Renal cortex interstitium (tissue), 15 donors: ENCODE data around the gene AKIP1. TPM values are rescaled to one million over a fixed set of nuclear protein-coding genes. Genes with fewer than 3 reads are reported as not detected.
"Not testable (repeated sequence)": the region's sequence is repeated elsewhere in the genome, so short reads cannot be mapped to it uniquely, and the experiment has no call there.

Experiments
- DNase-seq, 11 donors: peaks; one replicate each; pipeline ENCODE4 v3.0.0-alpha.2; 2013; ENCODE audit warnings: low read depth in 9 of 11, low spot score in 4 of 11; ENCODE audit errors: extremely low read depth in 1 of 11
- long read RNA-seq, 16 experiments: transcript quantifications; one replicate each; lab custom pipeline, GENCODE V29; 2026
- polyA plus RNA-seq, 3 donors: library from polyadenylated mRNA; unstranded; fragments of 120-200 nt; gene quantifications; one replicate each; pipeline ENCODE4 v1.2.1, GENCODE V29; 2013; ENCODE audit not compliant: insufficient read length in 3 of 3

The AKIP1 gene, protein sequence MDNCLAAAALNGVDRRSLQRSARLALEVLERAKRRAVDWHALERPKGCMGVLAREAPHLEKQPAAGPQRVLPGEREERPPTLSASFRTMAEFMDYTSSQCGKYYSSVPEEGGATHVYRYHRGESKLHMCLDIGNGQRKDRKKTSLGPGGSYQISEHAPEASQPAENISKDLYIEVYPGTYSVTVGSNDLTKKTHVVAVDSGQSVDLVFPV
- 10 to 100 TPM; 16.9 to 22.3 (median 19.6) TPM for polyA plus RNA-seq
- long read RNA-seq, donor 1, partial matches to known transcripts, result 0 of 3 reads
- long read RNA-seq, donor 1, other reads (novel, unspliced or antisense), result 0 of 3 reads
- long read RNA-seq, donor 2, transcript AKIP1-204 (4 exons, 1,084 nt), result major isoform, 5 of 5 reads
- long read RNA-seq, donor 2, partial matches to known transcripts, result 0 of 5 reads
- long read RNA-seq, donor 2, other reads (novel, unspliced or antisense), result 0 of 5 reads
- long read RNA-seq, donor 3, transcript AKIP1-204 (4 exons, 1,084 nt), result major isoform, 6 of 15 reads
- long read RNA-seq, donor 3, transcript AKIP1-201 (5 exons, 1,247 nt), result minor isoform, 5 of 15 reads
- long read RNA-seq, donor 3, partial matches to known transcripts, result 0 of 15 reads
- long read RNA-seq, donor 3, other reads (novel, unspliced or antisense), result 0 of 15 reads
- long read RNA-seq, donor 4, partial matches to known transcripts, result 0 of 9 reads
- long read RNA-seq, donor 4, other reads (novel, unspliced or antisense), result 0 of 9 reads
- long read RNA-seq, donor 5, result 0 reads
- long read RNA-seq, donor 6, transcript AKIP1-204 (4 exons, 1,084 nt), result major isoform, 6 of 15 reads
- long read RNA-seq, donor 6, partial matches to known transcripts, result 0 of 15 reads
- long read RNA-seq, donor 6, other reads (novel, unspliced or antisense), result 0 of 15 reads
- long read RNA-seq, donor 7, partial matches to known transcripts, result 0 of 5 reads
- long read RNA-seq, donor 7, other reads (novel, unspliced or antisense), result 0 of 5 reads
- long read RNA-seq, donor 8, transcript AKIP1-204 (4 exons, 1,084 nt), result major isoform, 9 of 19 reads
- long read RNA-seq, donor 8, transcript AKIP1-201 (5 exons, 1,247 nt), result minor isoform, 5 of 19 reads
- long read RNA-seq, donor 8, partial matches to known transcripts, result 0 of 19 reads
- long read RNA-seq, donor 8, other reads (novel, unspliced or antisense), result 0 of 19 reads
- long read RNA-seq, donor 9, partial matches to known transcripts, result 0 of 7 reads
- long read RNA-seq, donor 9, other reads (novel, unspliced or antisense), result 0 of 7 reads
- long read RNA-seq, donor 10, transcript AKIP1-204 (4 exons, 1,084 nt), result major isoform, 5 of 11 reads
- long read RNA-seq, donor 10, partial matches to known transcripts, result 0 of 11 reads
- long read RNA-seq, donor 10, other reads (novel, unspliced or antisense), result 0 of 11 reads
- long read RNA-seq, donor 11, partial matches to known transcripts, result 0 of 8 reads
- long read RNA-seq, donor 11, other reads (novel, unspliced or antisense), result 0 of 8 reads
- long read RNA-seq, donor 12, partial matches to known transcripts, result 0 of 2 reads
- long read RNA-seq, donor 12, other reads (novel, unspliced or antisense), result 0 of 2 reads
- long read RNA-seq, donor 13, result 0 reads
- long read RNA-seq, donor 14, transcript AKIP1-204 (4 exons, 1,084 nt), result major isoform, 5 of 10 reads
- long read RNA-seq, donor 14, partial matches to known transcripts, result 0 of 10 reads
- long read RNA-seq, donor 14, other reads (novel, unspliced or antisense), result 0 of 10 reads
- long read RNA-seq, donor 15, transcript AKIP1-204 (4 exons, 1,084 nt), result major isoform, 5 of 6 reads
- long read RNA-seq, donor 15, partial matches to known transcripts, result 0 of 6 reads
- long read RNA-seq, donor 15, other reads (novel, unspliced or antisense), result 0 of 6 reads
- long read RNA-seq, donor 16, transcript AKIP1-210 (5 exons, 1,022 nt), result minor isoform, 5 of 26 reads
- long read RNA-seq, donor 16, transcript AKIP1-204 (4 exons, 1,084 nt), result major isoform, 12 of 26 reads
- long read RNA-seq, donor 16, transcript AKIP1-203 (6 exons, 1,327 nt), result minor isoform, 5 of 26 reads
- long read RNA-seq, donor 16, partial matches to known transcripts, result 0 of 26 reads
- long read RNA-seq, donor 16, other reads (novel, unspliced or antisense), result 0 of 26 reads

DNA sequence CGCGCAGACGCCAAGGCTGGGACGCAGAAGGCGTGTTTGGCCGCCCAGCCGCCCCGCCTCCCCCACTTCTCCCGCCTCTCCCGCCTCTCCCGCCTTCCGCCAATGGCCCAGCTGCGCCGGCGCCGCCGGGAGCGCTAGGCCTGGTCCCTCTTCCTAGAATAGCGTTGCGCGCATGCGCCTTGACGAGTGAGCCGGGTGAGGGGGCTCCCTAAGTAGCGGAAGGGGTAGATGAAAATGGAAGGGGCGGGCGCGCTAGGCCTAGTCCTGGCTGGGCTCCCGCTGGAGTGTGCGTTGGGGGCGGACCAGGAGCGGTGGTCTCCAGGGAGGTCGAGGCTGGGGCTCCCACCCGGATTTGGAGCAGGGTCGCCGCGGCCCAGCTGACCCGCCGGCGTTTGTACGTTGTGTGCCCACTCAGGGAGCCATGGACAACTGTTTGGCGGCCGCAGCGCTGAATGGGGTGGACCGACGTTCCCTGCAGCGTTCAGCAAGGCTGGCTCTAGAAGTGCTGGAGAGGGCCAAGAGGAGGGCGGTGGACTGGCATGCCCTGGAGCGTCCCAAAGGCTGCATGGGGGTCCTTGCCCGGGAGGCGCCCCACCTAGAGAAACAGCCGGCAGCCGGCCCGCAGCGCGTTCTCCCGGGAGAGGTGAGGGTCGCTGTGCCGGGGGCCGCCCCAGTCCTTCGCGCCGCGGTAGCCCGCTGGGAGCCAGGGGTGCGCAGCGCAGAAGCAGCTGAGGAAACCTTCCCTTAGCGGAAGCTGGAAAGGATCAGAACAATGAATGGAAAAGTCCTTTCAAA, at the start of gene AKIP1:
Gene AKIP1, plus strand, starts transcription at position 161 of the 795 bp plus-strand sequence. Its CDS starts 261 bp downstream, at position 422.
- peak; percentile 91 to 98 (median 97) for DNase-seq

DNA sequence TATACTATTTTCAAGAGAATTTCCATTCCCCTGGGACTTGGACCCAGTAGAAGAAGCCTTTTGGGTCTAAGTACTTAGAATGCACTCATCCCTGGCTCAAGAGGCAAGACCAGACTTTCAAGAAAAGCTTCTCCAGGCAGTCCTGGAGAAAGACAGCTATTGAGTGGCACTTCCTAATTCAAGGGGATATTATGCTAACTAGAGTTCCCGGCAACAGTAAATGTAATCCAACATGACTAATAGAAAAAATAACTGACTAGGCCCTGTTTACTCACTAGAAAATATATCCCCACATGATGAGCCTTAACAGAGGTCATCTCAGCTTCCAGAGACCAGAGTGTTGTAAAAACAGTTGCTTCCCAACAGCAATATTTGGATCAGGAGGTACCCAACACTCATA, 47.2 kb upstream of the AKIP1 start:
- no peak for DNase-seq

DNA sequence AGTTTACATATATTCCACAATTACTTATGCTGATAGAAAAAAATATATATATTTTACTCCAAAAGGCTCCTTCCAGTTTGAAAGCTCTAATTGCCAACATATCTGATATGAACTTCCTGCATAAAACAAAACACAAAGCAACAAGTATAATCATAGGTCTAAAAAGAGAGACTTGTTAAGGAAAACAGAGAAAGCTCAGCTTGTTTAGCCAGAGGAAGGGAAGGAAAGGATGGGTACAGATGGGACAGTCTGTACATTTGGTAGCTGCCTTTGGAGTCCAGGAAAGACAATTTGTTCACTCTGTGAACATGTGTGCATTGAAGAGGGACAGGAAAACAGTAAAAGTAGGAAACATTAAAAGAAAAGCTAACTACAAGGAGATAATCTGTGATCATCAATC, 45.7 kb upstream of the AKIP1 start:
- no peak for DNase-seq

DNA sequence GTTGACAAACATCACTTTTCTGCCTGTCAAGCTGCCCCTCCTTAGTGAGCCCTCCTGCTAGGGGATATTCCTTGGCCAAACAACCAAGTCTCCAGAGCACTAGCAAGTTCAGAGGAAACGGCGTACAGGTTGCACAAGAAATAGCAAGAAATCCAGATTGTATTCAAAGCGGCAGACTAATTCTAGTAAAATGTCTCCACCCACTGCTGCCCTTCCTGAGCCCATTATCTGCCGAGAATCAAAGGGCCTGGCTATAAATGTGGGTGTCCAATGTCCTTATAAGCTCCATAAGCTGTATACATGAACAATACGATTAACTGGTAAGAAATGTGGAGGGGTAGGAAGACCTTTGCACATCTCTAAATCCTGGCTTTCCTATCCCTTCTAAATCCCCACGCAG, 44.0 kb upstream of the AKIP1 start:
- no peak for DNase-seq

DNA sequence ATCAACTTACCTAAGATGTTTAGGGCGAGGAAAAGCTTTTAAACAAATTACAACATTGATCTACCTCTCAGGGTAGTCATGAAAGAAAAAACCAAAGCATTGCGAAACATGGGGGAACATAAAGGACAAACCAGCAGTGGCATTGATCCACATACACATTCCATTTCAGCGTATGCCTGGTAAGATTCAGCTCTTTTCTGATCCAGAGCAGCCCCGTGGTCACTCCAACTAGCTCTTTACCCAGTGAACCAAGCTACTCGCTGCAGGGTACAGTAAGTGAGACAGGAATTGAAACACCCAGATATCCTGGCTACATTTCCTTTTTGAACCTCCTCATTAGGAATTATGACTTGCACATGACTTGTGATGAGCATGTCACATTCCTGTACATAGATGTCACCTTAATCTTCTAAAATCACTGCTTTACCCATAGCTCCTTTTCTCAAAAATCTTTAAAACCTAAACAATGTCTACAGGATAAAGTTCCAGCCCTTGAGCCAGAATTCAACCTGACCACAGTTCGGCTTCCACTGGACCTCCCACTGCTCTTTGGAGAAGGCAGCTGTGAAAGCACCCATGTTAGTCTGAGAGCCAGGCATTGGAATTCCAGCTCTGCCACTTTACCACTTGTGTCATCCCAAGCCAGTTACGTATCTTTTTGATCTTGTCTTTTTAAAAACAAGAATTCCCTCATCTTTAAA, 42.9 kb upstream of the AKIP1 start:
- no peak for DNase-seq

DNA sequence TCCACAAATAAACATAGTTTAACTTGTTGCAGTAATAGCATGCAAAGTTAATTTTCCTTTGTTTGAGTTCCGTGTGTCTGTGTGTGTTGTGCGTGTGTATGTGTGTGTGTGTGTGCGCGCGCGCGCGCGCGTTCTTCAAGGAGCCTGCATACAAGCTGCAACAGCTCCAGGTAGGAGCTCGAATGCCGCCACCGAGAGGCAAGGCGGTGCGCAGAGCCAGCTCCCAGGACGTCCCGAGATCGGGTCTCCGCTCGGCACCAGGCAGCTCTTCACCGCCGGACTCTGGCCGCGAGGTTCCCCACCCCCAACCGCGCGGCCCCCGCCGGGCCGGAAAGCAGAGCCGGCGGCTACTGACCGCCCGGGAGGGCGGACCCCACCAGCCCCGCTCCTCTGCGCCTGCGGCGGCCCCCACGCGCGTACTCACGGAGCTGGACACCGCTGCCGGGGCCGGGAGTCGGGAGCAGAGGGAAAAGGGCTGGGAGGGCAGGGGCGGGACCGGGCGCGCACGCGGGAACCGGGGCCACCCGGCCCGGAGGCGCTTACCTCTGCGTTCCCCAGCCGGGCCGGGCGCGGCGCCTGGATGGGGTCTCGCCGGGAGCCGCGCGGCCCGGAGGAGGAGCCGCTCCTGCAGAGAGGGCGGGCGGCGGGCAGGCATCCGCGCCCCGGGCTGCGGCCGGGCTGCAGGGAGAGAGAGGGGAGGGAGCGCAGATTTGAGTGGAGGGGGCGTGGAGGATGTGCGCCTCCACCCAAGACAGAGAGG, 40.4 kb upstream of the AKIP1 start:
- peak; percentile 57 to 77 (median 70) for DNase-seq

DNA sequence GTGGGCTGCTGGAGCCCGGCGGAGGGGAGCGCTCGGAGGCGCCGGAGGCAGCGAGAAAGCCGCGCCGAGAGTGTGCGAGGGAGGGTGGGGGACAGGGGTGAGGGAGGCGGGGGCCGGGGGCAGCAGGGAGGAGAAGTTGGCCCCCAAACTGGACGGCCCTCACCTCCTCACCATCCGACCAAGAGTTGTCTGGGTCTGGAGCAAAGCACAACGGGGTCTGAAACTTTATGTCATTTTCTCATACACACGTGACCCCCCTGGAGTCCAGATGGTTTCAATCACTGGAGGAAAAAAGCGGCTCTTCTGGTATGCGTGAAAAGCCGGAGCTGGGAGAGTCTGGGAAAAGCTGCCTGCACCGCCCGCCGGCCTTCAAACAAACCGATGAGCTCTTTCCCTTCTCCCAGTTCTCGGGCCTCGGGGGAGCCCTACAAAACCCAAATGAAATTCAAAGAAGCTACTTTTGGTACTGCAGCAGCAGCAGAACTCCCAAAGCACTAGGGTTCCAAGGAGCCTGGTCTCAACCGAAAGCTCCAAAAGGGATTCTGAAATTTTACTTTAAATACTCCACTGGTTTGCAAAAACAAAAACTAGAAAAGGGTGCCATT, 39.7 kb upstream of the AKIP1 start:
- peak; percentile 87 to 97 (median 94) for DNase-seq

DNA sequence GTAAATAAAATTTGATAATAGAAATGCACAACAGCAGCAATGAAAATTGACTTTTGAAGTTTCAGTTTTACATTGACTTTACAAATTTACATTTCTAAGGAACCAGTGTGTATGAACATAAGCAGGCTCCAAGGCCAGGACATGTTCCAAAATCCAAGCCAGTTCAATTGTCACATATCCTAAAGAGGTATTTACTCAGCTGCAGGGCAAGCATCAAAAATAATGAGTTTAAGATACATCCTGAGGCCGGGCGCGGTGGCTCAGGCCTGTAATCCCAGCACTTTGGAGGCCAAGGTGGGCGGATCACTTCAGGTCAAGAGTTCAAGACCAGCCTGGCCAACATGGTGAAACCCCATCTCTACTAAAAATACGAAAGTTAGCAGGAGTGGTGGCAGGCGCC, 39.0 kb upstream of the AKIP1 start:
- DNase-seq, result peak in 1 of 11 donors; percentile 7

DNA sequence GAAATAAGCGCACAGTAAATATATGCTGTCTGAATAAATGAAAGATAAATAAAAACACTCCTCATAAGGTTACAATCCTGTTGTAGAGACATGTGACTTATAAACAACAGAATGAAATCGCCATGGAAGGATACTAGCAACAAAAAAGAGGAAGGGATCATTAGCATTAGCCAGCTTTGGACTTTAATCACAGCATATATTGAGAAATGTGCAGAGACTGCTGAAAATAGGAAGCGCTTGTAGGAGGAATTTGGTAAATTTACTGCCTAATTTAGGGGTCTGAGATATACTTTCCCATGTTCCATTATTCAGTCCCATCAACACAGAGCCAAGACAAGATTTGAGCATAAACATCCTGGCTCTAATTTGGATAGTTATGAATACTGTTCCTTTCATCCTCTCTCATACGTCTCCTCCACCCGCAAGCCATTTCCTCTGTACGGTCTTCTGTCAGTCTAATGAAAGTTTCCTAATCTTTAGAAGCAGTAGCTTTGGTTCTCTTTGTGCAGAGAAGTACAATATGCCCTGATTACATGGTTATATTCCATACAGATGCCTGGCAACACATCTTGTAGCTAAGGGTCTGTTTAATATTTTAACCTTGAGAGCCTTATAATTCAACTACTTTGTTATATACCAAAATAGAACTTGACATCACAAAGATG, 37.1 kb upstream of the AKIP1 start:
- DNase-seq, result peak in 1 of 11 donors; percentile 4

DNA sequence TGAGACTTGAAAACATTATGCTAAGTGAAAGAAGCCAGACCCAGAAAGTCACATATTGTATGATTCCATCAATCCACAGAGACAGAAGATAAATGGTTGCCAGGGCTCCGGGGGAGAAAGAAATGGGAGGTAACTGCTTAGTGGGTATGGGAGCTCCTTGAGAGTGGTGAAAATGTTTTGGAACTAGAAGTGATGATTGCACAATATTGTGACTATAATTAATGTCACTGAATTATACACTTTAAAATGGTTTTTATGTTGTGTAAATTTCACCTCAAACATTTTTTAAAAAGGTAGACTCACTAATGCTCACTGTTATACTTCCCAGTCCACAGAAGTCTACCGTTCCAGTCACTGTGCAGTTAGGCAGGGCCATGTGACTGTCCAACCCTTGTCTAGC, 32.2 kb upstream of the AKIP1 start:
- DNase-seq, result no peak

DNA sequence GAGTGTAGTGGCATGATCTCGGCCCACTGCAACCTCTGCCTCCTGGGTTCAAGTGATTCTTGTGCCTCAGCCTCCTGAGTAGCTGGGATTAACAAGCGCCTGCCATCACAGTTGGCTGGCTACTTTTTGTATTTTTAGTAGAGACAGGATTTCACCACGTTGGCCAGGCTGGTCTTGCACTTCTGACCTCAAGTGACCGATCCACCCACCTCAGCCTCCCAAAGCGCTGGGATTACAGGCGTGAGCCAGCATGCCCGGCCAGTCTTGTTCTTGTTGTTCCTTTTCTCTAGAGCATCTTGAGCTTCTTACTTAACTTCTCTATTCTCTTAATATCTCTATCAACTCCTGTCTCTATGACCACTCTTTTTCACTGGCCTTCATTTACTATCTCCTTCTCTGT, 29.4 kb upstream of the AKIP1 start:
- DNase-seq, result not testable (repeated sequence)

DNA sequence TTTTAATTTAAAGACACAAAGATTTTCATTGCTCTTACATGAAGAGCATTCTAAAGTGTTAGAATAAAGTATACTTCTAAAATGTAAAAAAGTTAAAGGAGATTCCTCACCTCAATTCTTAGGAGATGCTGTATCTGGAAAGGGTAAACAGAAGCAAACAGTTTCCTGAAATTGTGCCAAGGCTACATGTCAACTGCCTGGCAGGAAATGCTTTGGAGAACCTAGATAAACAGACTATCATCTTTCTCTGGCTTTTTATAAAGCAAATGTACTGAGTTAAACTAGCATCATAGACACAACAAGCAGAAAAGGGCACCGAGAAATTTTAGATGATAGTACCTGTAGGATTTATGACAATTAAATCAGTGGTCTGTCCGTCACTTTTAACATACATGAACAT, 24.7 kb upstream of the AKIP1 start:
- DNase-seq, result no peak

DNA sequence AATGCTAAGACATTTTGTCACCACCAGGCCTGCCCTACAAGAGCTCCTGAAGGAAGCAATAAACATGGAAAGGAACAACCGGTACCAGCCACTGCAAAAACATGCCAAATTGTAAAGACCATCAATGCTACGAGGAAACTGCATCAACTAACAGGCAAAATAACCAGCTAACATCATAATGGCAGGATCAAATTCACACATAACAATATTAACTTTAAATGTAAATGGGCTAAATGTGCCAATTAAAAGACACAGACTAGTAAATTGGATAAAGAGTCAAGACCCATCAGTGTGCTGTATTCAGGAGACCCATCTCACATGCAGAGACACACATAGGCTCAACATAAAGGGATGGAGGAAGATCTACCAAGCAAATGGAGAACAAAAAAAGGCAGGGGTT, 19.8 kb upstream of the AKIP1 start:
- DNase-seq, result not testable (repeated sequence)

DNA sequence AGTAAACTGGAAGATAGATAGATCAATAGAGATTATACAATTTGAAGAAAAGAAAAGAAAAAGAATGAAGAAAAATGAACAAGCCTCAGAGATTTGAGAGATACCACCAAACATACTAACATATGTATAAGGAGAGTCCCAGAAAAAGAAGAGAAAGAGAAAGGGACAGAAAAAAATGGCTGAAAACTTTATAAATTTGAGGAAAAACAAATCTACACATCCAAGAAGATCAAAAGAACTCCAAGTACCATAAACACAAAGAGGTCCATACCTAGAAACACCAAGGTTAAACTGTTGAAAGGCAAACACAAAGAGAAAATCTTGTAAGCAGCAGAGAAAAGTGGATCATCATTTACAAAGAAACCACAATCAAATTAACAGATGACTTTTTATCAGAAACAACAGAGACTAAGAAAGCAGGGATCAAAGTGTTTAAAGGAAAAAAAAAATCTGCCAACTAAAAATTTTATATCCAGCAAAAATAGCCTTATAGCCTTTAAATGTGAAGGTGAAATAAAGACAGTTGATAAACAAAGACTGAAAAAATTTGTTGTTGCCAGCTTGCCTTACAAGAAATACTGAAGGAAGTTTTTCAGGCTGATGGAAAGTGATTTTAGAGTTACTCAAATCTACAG, 11.8 kb upstream of the AKIP1 start:
- no peak for DNase-seq
